Gastrocnemius medialis (tissue), 4 donors: ENCODE results near the gene KRTAP10-6. TPM values are rescaled to one million over a fixed set of nuclear protein-coding genes. Genes with fewer than 3 reads are reported as not detected.
"Not testable (repeated sequence)": the region's sequence is repeated elsewhere in the genome, so short reads cannot be mapped to it uniquely, and the experiment has no call there.

Experiments used
- ATAC-seq, 2 donors: fragments of 150-250 bp; one replicate each; pipeline ENCODE4 v1.9.1; 2016
- DNase-seq, 2 donors: peaks; one replicate each; pipeline ENCODE4 v3.0.0-alpha.2; 2019
- H3K27ac ChIP-seq, 4 donors: fragments of 200-600 bp; sonication (generic); 1 replicate in 1 of 4; 2 replicates in 3 of 4; pipeline ENCODE4 v1.5.1; 2016 to 2018; ENCODE audit warnings: mild to moderate bottlenecking in 2 of 4, moderate library complexity in 1 of 4
- H3K27me3 ChIP-seq, 3 donors: fragments of 200-600 bp; sonication (generic) in 2 of 3; 1 replicate in 1 of 3; 2 replicates in 2 of 3; pipeline versions ENCODE4 v1.5.1 to v1.6.0; 2016 to 2019; ENCODE audit warnings: mild to moderate bottlenecking in 1 of 3, moderate library complexity in 1 of 3
- H3K36me3 ChIP-seq, 2 donors: fragments of 200-600 bp; sonication (generic) in 1 of 2; one replicate each; pipeline ENCODE4 v1.5.1; 2017 to 2018
- H3K4me1 ChIP-seq, 2 donors: fragments of 200-600 bp; sonication (generic) in 1 of 2; one replicate each; pipeline ENCODE4 v1.5.1; 2016 to 2017; ENCODE audit warnings: mild to moderate bottlenecking in 2 of 2
- H3K4me3 ChIP-seq, 4 donors: fragments of 200-600 bp; sonication (generic) in 3 of 4; 1 replicate in 1 of 4; 2 replicates in 3 of 4; pipeline ENCODE4 v1.5.1; 2016 to 2019; ENCODE audit warnings: mild to moderate bottlenecking in 2 of 4
- H3K9me3 ChIP-seq, 3 donors: fragments of 200-600 bp; sonication (generic) in 2 of 3; 1 replicate in 1 of 3; 2 replicates in 2 of 3; pipeline ENCODE4 v1.5.1; 2016 to 2019
- CTCF ChIP-seq, 5 experiments: fragments of 450-650 bp in 3 of 5; fragments of 200-600 bp in 2 of 5; sonication (generic) in 2 of 5; IDR thresholded peaks in 4 of 5; conservative IDR thresholded peaks in 1 of 5; 1 replicate in 4 of 5; 2 replicates in 1 of 5; pipeline ENCODE4 v1.5.1; 2016 to 2019; ENCODE audit warnings: antibody characterized with exemption in 5 of 5, mild to moderate bottlenecking in 3 of 5, moderate library complexity in 3 of 5
- POLR2A ChIP-seq, 2 donors: fragments of 450-650 bp; IDR thresholded peaks; one replicate each; pipeline ENCODE4 v1.6.1; 2017; ENCODE audit warnings: antibody characterized with exemption in 2 of 2, mild to moderate bottlenecking in 2 of 2, moderate library complexity in 2 of 2
- in situ Hi-C, 4 donors: fragments of 200-750 bp; cut with MboI; loops; one replicate each; pipeline versions ENCODE4 v1.15.0 to v1.8.0; 2017; ENCODE audit warnings: low sequenced_read_pairs in 4 of 4
- intact Hi-C: fragments of 100-400 bp; cut with DNase I; formaldehyde crosslinking; loops from one replicate; pipeline ENCODE4 v1.15.1; 2023; ENCODE audit warnings: low total_unique reads
- total RNA-seq, 4 donors: library from RNA; depleted of rRNA; stranded (reverse); fragments of >200 nt; gene quantifications; one replicate each; pipeline versions ENCODE4 v1.1.0 to v1.2.3, GENCODE V29; 2016

KRTAP10-6 gene
- total RNA-seq, 4 donors from 2014 or later = not detected

- intact Hi-C loops (no loop called here), in situ Hi-C loops (no loop called here)
- H3K27ac ChIP-seq = no peak within 1 kb of the TSS
- H3K27me3 ChIP-seq = peaks cover 27 to 37% (median 29%) of the 10 kb centered on the region in 3 donors
- TF ChIP-seq CTCF (IDR thresholded peaks at IDR 0.05 in 4 of 5, conservative IDR thresholded peaks at IDR 0.05 in 1 of 5) (no peak), POLR2A (IDR thresholded peaks at IDR 0.05) (no peak)
- H3K36me3 ChIP-seq = no peaks in the 10 kb centered on the region
- H3K4me1 ChIP-seq = no peaks in the 10 kb centered on the region
- no peak within 1 kb of the TSS for H3K4me3 ChIP-seq
- no peak for ATAC-seq
- no peak for DNase-seq
- H3K9me3 ChIP-seq = no peaks in the 10 kb centered on the region
Observed at GRCh38 chr21:44558695-44559094, 33.6 kb downstream of the KRTAP10-6 start, which contains the start of gene KRTAP10-3. TSS of gene KRTAP10-3 (minus strand) at chr21:44558795. CDS start at chr21:44558715, 80 bp downstream.

GRCh38 chr21:44558329-44558675 lies 34.0 kb downstream of the KRTAP10-6 start:
- intact Hi-C loops, ATAC-seq: not testable (repeated sequence)
- peaks cover 30 to 39% (median 32%) of the 10 kb centered on the region in 3 donors for H3K27me3 ChIP-seq

GRCh38 chr21:44557491-44558328 lies 34.6 kb downstream of the KRTAP10-6 start:
- no peak overlapping the region for H3K27ac ChIP-seq
- H3K27me3 ChIP-seq = peaks cover 31 to 42% (median 38%) of the 10 kb centered on the region in 3 donors
- H3K9me3 ChIP-seq = no peaks in the 10 kb centered on the region
- no peak for DNase-seq
- in situ Hi-C loops = no loop called here
- H3K4me1 ChIP-seq = no peaks in the 10 kb centered on the region
- intact Hi-C loops = no loop called here
- H3K4me3 ChIP-seq = no peak overlapping the region
- no peak for ATAC-seq
- TF ChIP-seq POLR2A (IDR thresholded peaks at IDR 0.05) (no peak), CTCF (IDR thresholded peaks at IDR 0.05 in 4 of 5, conservative IDR thresholded peaks at IDR 0.05 in 1 of 5) (no peak)
- no peaks in the 10 kb centered on the region for H3K36me3 ChIP-seq

More at GRCh38 chr21:44558329-44558675, 34.0 kb downstream of the KRTAP10-6 start:
- H3K4me3 ChIP-seq, DNase-seq, in situ Hi-C loops, H3K9me3 ChIP-seq, H3K27ac ChIP-seq, H3K36me3 ChIP-seq, H3K4me1 ChIP-seq: not testable (repeated sequence)

GRCh38 chr21:44556879-44557278 lies 35.4 kb downstream of the KRTAP10-6 start:
- Histone ChIP-seq H3K4me3 (no peak overlapping the region), H3K36me3 (no peaks in the 10 kb centered on the region), H3K9me3 (no peaks in the 10 kb centered on the region), H3K27me3 (peaks cover 40 to 48% (median 45%) of the 10 kb centered on the region in 3 donors), H3K27ac (no peak overlapping the region), H3K4me1 (no peaks in the 10 kb centered on the region)
- ATAC-seq = no peak
- TF ChIP-seq CTCF (IDR thresholded peaks at IDR 0.05 in 4 of 5, conservative IDR thresholded peaks at IDR 0.05 in 1 of 5) (no peak), POLR2A (IDR thresholded peaks at IDR 0.05) (no peak)
- in situ Hi-C loops (no loop called here), intact Hi-C loops (no loop called here)
- DNase-seq = no peak

- H3K36me3 ChIP-seq = no peaks in the 10 kb centered on the region
- TF ChIP-seq POLR2A (IDR thresholded peaks at IDR 0.05) (no peak), CTCF (IDR thresholded peaks at IDR 0.05 in 4 of 5, conservative IDR thresholded peaks at IDR 0.05 in 1 of 5) (no peak)
- H3K27me3 ChIP-seq = peaks cover 49 to 57% (median 51%) of the 10 kb centered on the region in 3 donors
- no peak for DNase-seq
- no peaks in the 10 kb centered on the region for H3K9me3 ChIP-seq
- in situ Hi-C loops (no loop called here), intact Hi-C loops (no loop called here)
- no peak overlapping the region for H3K27ac ChIP-seq
- no peak for ATAC-seq
- no peaks in the 10 kb centered on the region for H3K4me1 ChIP-seq
- no peak overlapping the region for H3K4me3 ChIP-seq
Observed at GRCh38 chr21:44555200-44555875, 37.0 kb downstream of the KRTAP10-6 start.
